Osteocyte (in vitro differentiated cells): ENCODE data around the gene SLC22A16. TPM values are rescaled to one million over a fixed set of nuclear protein-coding genes. Genes with fewer than 3 reads are reported as not detected.

ENCODE experiments used
- DNase-seq: peaks from one replicate; pipeline ENCODE4 v3.0.0; 2021; ENCODE audit warnings: mixed read lengths; ENCODE audit not compliant: unreplicated experiment; ENCODE audit errors: extremely low spot score
- H3K27ac Mint-ChIP-seq: one replicate; pipeline ENCODE4 v1.8.0; 2021; ENCODE audit warnings: mild to moderate bottlenecking, mixed read lengths; ENCODE audit not compliant: unreplicated experiment
- H3K27me3 Mint-ChIP-seq: one replicate; pipeline ENCODE4 v1.8.0; 2021; ENCODE audit warnings: mixed read lengths; ENCODE audit not compliant: unreplicated experiment
- H3K36me3 Mint-ChIP-seq: one replicate; pipeline ENCODE4 v1.8.0; 2021; ENCODE audit warnings: mixed read lengths; ENCODE audit not compliant: unreplicated experiment
- H3K4me1 Mint-ChIP-seq: one replicate; pipeline ENCODE4 v1.8.0; 2021; ENCODE audit warnings: mixed read lengths; ENCODE audit not compliant: unreplicated experiment
- H3K4me3 Mint-ChIP-seq: one replicate; pipeline ENCODE4 v1.8.0; 2021; ENCODE audit warnings: mild to moderate bottlenecking, moderate library complexity, mixed read lengths; ENCODE audit not compliant: unreplicated experiment
- H3K9me3 Mint-ChIP-seq: one replicate; pipeline ENCODE4 v1.8.0; 2021; ENCODE audit warnings: mixed read lengths; ENCODE audit not compliant: unreplicated experiment
- CTCF ChIP-seq: fragments of 200-600 bp; sonication (generic); IDR thresholded peaks from 2 replicates; pipeline ENCODE4 v1.5.0; 2021; ENCODE audit warnings: antibody characterized with exemption, mild to moderate bottlenecking, moderate library complexity
- total RNA-seq: library from RNA; stranded (reverse); gene quantifications from 2 replicates; pipeline ENCODE4 v1.2.1, GENCODE V29; 2021

SLC22A16 gene
- total RNA-seq, 1 donor from 2014 or later = not detected

DNA sequence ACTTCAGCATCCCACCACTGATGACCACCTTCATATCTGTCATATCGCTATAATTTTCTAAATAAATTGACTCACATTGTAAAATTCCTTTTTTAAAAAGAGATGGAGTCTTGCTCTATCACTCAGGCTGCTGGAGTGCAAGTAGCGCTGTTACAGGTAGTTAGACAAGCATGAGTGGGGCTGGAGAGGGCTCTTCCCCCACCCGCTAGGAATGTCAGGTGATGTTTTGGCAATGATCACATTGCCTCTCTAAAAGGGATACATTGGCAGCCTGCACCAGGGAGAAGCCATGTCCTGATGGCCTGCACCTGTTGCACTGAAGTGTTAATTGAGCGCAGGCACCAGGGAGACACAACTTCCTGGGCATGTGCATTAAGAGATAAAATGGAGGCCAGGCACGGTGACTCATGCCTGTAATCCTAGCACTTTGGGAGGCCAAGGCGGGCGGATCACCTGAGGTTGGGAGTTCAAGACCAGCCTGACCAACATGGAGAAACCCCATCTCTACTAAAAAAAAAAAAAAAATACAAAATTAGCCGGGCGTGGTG lies 16.9 kb upstream of the SLC22A16 start:
- H3K4me1 Mint-ChIP-seq = no peaks in the 10 kb centered on the region
- H3K4me3 Mint-ChIP-seq = no peak overlapping the region
- peaks cover 36% of the 10 kb centered on the region for H3K27me3 Mint-ChIP-seq
- no peaks in the 10 kb centered on the region for H3K36me3 Mint-ChIP-seq
- TF ChIP-seq CTCF = no peak
- DNase-seq = no peak
- H3K27ac Mint-ChIP-seq = no peak overlapping the region
- no peaks in the 10 kb centered on the region for H3K9me3 Mint-ChIP-seq

DNA sequence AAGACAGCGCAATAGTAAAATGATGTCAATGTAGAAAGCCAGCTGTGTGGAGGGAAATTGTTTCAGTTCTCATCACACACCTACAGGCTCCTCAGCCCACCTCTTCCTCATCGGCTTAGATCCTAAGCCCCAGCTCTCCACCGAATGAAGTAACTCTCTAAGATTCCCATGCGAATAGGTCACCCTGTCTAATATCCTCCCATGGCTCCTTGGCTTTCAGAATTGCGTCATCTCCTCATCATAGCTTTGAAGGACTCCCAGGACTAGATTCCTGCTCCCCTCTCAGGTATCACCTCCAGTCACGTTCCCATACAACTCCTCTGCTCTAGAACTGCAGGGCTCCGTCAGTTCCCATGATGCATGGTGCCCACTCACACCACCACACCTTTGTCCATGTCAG lies 16.2 kb upstream of the SLC22A16 start:
- no peaks in the 10 kb centered on the region for H3K4me1 Mint-ChIP-seq
- H3K36me3 Mint-ChIP-seq = no peaks in the 10 kb centered on the region
- H3K9me3 Mint-ChIP-seq = no peaks in the 10 kb centered on the region
- peaks cover 35% of the 10 kb centered on the region for H3K27me3 Mint-ChIP-seq
- no peak for TF ChIP-seq CTCF
- H3K4me3 Mint-ChIP-seq = no peak overlapping the region
- DNase-seq = no peak
- no peak overlapping the region for H3K27ac Mint-ChIP-seq

GRCh38 chr6:110491644-110492317 lies 15.4 kb upstream of the SLC22A16 start:
- Mint-ChIP-seq H3K4me1 (no peaks in the 10 kb centered on the region), H3K4me3 (no peak overlapping the region), H3K27me3 (peaks cover 35% of the 10 kb centered on the region), H3K27ac (no peak overlapping the region), H3K36me3 (no peaks in the 10 kb centered on the region), H3K9me3 (no peaks in the 10 kb centered on the region)
- no peak for DNase-seq
- TF ChIP-seq CTCF = no peak

- Mint-ChIP-seq H3K4me3 (no peak overlapping the region), H3K36me3 (no peaks in the 10 kb centered on the region), H3K9me3 (no peaks in the 10 kb centered on the region), H3K27ac (no peak overlapping the region), H3K4me1 (no peaks in the 10 kb centered on the region), H3K27me3 (peaks cover 38% of the 10 kb centered on the region)
- no peak for DNase-seq
- TF ChIP-seq CTCF = no peak
Observed at GRCh38 chr6:110491299-110491643, 14.9 kb upstream of the SLC22A16 start.

DNA sequence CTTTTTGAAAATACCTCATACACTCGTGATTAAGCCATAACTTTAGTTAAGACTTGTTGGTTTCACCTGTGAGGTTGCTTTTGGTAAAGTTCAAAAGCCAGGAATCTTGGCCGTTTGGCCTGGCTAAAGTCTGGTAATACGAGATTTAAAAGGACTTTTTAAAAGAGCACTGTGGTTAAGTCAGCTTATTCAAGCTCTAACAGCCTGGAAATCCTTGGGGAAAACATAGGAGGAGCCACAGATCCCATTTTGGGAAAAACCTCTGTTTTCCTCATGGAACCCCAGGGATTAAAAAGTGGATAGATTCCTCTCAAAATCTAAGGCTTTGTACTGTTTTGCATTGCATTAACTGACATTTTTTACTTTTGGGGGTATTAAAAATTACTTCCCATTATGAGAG lies 13.7 kb upstream of the SLC22A16 start:
- Mint-ChIP-seq H3K27me3 (peaks cover 41% of the 10 kb centered on the region), H3K9me3 (no peaks in the 10 kb centered on the region), H3K4me3 (no peak overlapping the region), H3K27ac (no peak overlapping the region), H3K36me3 (no peaks in the 10 kb centered on the region), H3K4me1 (no peaks in the 10 kb centered on the region)
- TF ChIP-seq CTCF = no peak
- DNase-seq = no peak
